Muscle layer of colon (tissue), 2 donors: ENCODE measurements around the gene XIST.
"Not testable (repeated sequence)": the region's sequence is repeated elsewhere in the genome, so short reads cannot be mapped to it uniquely, and the experiment has no call there.

ENCODE experiments used
- H3K27ac ChIP-seq: one replicate; pipeline ENCODE4 v1.7.0; 2013; ENCODE audit warnings: low read depth, mild to moderate bottlenecking, low read length, moderate library complexity
- H3K27me3 ChIP-seq, 2 donors: one replicate each; pipeline ENCODE4 v1.7.0; 2013; ENCODE audit warnings: low read length in 2 of 2, mild to moderate bottlenecking in 2 of 2; ENCODE audit not compliant: insufficient read depth in 2 of 2, control insufficient read depth in 1 of 2
- H3K36me3 ChIP-seq: one replicate; pipeline ENCODE4 v1.7.0; 2013; ENCODE audit warnings: mild to moderate bottlenecking, low read length; ENCODE audit not compliant: insufficient read depth
- H3K4me1 ChIP-seq: one replicate; pipeline ENCODE4 v1.7.0; 2013; ENCODE audit warnings: mild to moderate bottlenecking, low read length; ENCODE audit not compliant: insufficient read depth
- H3K4me3 ChIP-seq, 2 donors: one replicate each; pipeline ENCODE4 v1.7.0; 2013; ENCODE audit warnings: low read length in 2 of 2, low read depth in 1 of 2, mild to moderate bottlenecking in 1 of 2, moderate library complexity in 1 of 2
- H3K9ac ChIP-seq: one replicate; pipeline ENCODE4 v1.7.0; 2013; ENCODE audit warnings: low read length
- H3K9me3 ChIP-seq: one replicate; pipeline ENCODE4 v1.7.0; 2013; ENCODE audit warnings: mild to moderate bottlenecking, low read length
- donor health status: abdominal sarcoma.
- donor health status: Adenocarcinoma of cecum.

XIST gene

DNA sequence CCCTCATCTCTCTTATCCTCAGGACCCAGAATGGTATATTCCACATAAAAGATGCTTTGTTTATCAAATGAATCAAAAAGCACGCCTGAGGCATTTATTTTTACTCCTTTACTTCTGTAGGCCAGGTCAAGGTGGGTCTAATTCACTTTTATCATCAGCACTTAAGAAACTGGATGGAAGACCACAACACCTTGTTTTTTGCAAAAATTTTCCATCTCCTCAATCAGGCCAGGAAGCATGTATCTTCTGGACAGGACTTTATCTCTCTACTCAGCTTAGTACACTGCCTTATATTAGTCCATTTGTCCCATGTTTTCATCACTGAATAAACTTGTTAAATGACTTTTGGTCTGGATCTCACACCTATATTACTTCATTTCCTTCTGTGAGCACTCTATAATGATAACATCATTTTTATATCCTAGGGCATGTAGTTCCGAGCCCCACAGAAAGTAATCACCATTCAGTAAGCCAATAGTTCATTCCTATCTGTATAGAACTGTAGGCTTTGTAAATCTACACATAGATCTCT lies 29.0 kb downstream of the XIST start:
- Histone ChIP-seq H3K9me3 (no peaks in the 10 kb centered on the region), H3K27ac (no peak overlapping the region), H3K4me3 (no peak overlapping the region), H3K4me1 (no peaks in the 10 kb centered on the region), H3K36me3 (peaks cover 33% of the 10 kb centered on the region), H3K27me3 (no peaks in the 10 kb centered on the region), H3K9ac (no peak overlapping the region)

DNA sequence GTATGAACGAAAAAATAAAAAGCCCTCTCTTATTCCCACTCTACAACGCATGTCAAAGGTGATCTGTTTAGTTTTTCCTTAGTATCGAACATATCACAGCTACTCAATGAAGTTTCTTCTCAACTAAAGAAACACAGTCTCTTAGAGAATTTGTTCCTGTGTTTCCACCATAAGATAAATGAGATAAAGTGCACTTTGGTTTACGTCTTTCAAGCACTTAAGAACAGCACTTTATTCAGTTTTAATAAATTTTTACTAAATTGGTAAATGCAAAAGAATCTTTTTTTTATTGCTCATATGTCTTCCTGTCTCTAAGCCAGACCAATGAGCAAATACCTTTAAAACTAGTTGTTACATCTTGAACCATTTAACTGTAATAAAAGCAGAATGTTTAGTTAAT lies 29.7 kb downstream of the XIST start:
- H3K9ac ChIP-seq: no peak overlapping the region
- H3K4me3 ChIP-seq: no peak overlapping the region
- no peaks in the 10 kb centered on the region for H3K9me3 ChIP-seq
- H3K4me1 ChIP-seq: no peaks in the 10 kb centered on the region
- H3K27me3 ChIP-seq: no peaks in the 10 kb centered on the region
- H3K27ac ChIP-seq: no peak overlapping the region
- H3K36me3 ChIP-seq: peaks cover 29% of the 10 kb centered on the region

- Histone ChIP-seq H3K27ac (no peak overlapping the region), H3K36me3 (peaks cover 22% of the 10 kb centered on the region), H3K27me3 (no peaks in the 10 kb centered on the region), H3K4me3 (no peak overlapping the region), H3K4me1 (no peaks in the 10 kb centered on the region), H3K9me3 (no peaks in the 10 kb centered on the region), H3K9ac (no peak overlapping the region)
Observed at GRCh38 chrX:73821921-73822559, 30.5 kb downstream of the XIST start.

DNA sequence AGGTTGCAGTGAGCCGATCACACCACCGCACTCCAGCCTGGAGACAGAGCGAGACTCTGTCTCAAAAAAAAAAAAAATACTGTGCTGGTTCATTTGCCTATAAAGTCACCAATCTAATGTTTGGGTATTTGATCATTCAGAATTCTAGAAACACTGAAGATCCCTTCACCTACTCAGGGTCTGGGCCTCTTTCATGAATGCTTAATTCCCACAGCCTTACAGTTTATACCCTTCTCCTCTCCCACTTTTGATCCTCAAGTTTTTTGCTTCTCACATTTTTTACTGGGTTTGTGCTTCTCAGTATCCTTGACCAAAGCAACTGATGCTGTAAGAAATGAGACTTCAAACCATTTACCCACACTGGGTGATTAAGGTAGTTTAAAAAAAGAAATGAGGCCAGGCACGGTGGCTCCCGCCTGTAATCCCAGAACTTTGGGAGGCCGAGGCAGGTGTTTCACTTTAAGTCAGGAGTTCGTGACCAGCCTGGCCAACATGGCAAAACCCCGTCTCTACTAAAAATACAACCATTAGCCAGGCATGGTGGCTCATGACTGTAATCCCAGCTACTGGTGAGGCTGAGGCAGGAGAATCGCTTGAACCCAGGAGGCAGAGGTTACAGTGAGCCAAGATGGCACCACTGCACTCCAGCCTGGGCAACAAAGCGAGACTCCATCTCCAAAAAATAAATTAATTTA lies 32.5 kb downstream of the XIST start:
- not testable (repeated sequence) for H3K27me3 ChIP-seq, H3K4me3 ChIP-seq, H3K27ac ChIP-seq, H3K4me1 ChIP-seq, H3K36me3 ChIP-seq, H3K9me3 ChIP-seq, H3K9ac ChIP-seq

- Histone ChIP-seq H3K27ac (no peak overlapping the region), H3K4me3 (no peak overlapping the region), H3K9me3 (no peaks in the 10 kb centered on the region), H3K36me3 (peaks cover 6% of the 10 kb centered on the region), H3K27me3 (no peaks in the 10 kb centered on the region), H3K4me1 (no peaks in the 10 kb centered on the region), H3K9ac (no peak overlapping the region)
Observed at GRCh38 chrX:73818200-73819116, 34.1 kb downstream of the XIST start.

DNA sequence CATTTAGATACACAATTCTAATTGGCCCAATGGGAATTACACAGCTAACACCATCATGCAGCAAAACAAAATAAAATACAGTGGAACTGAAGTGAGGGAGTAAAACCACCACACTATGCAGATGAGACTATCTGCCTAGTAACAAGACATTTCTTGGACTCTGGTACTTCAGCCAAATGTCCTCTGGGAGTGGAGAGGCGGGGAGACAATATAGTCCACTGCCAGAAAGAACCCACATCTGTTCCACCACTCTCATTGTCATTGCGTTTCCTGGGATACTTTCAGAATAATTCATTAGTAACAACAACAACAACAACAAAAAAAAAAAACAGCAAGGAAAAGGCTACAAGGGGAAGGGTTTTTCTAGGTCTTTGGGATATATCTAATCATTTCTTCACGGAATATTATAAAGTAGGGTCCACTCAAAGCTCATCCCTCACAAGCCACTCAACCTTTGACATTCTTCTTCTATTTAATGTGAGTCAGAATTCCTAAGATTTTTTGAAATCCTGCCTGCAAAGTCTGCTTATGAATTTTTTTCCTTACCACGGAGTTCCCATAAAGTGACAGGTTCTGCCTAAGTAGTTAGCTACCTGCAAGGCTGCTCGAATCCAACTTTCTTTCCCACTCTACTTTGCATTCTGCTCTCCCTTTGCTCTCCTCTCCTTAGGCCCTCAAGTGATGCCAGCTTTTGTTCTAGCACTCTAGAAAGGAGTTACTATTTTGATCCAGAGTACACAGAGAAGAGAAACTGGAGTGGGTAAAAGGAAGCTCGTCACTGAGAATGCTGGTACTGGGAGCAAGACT lies 34.9 kb downstream of the XIST start:
- Histone ChIP-seq H3K4me3 (no peak overlapping the region), H3K9me3 (no peaks in the 10 kb centered on the region), H3K4me1 (no peaks in the 10 kb centered on the region), H3K27me3 (no peaks in the 10 kb centered on the region), H3K9ac (no peak overlapping the region), H3K27ac (no peak overlapping the region), H3K36me3 (peaks cover 4% of the 10 kb centered on the region)

DNA sequence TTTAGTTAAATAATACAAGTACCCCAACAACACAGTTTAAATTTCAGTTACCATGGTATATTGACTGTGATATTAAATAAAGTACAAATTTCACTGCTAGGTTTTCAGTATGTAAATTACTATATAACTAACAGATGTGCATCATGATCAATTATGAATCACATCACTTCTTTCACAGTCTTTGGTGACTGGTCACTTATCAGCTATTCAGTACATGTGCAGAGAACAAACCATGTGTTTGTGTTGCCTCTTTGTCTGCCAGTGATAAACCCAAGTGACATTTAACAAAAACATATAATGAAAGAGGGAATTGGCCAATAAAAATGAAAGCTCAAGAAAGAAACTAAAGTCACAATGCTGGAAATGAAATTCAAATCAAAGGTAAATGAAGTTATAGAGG lies 40.3 kb downstream of the XIST start:
- H3K9me3 ChIP-seq: no peaks in the 10 kb centered on the region
- no peak overlapping the region for H3K27ac ChIP-seq
- no peaks in the 10 kb centered on the region for H3K36me3 ChIP-seq
- no peaks in the 10 kb centered on the region for H3K27me3 ChIP-seq
- no peak overlapping the region for H3K4me3 ChIP-seq
- H3K4me1 ChIP-seq: no peaks in the 10 kb centered on the region
- no peak overlapping the region for H3K9ac ChIP-seq

GRCh38 chrX:73804109-73804508 lies 48.4 kb downstream of the XIST start:
- H3K9me3 ChIP-seq, H3K4me1 ChIP-seq, H3K4me3 ChIP-seq, H3K36me3 ChIP-seq, H3K9ac ChIP-seq, H3K27me3 ChIP-seq, H3K27ac ChIP-seq: not testable (repeated sequence)

DNA sequence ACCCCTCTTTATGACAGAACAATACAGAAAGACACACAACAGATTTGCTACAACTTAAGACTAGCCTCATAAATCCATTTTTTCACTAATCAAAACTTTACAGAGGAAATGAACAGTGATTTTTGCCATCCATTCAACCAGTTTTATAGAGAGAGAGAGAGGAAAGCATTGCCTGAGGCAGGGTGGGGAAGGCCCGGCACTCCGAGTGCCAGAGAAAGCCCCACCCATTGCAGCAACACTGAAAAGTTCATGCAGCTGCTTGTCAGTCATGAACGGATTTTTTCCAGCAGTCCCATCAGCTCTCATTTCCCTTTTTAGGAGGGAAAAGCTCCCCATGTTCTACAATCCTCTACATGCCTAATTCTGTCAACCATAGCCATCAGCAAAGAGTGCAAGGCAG lies 52.6 kb downstream of the XIST start:
- H3K4me1 ChIP-seq: no peaks in the 10 kb centered on the region
- no peaks in the 10 kb centered on the region for H3K27me3 ChIP-seq
- H3K9me3 ChIP-seq: no peaks in the 10 kb centered on the region
- H3K36me3 ChIP-seq: no peaks in the 10 kb centered on the region
- H3K27ac ChIP-seq: no peak overlapping the region
- no peak overlapping the region for H3K9ac ChIP-seq
- H3K4me3 ChIP-seq: no peak overlapping the region

GRCh38 chrX:73792511-73792910 lies 60.0 kb downstream of the XIST start:
- H3K27ac ChIP-seq, H3K27me3 ChIP-seq, H3K4me3 ChIP-seq, H3K9ac ChIP-seq, H3K9me3 ChIP-seq, H3K36me3 ChIP-seq, H3K4me1 ChIP-seq: not testable (repeated sequence)

GRCh38 chrX:73785493-73785892 lies 67.0 kb downstream of the XIST start:
- no peak overlapping the region for H3K9ac ChIP-seq
- no peaks in the 10 kb centered on the region for H3K4me1 ChIP-seq
- H3K27ac ChIP-seq: no peak overlapping the region
- H3K4me3 ChIP-seq: no peak overlapping the region
- no peaks in the 10 kb centered on the region for H3K27me3 ChIP-seq
- no peaks in the 10 kb centered on the region for H3K36me3 ChIP-seq
- no peaks in the 10 kb centered on the region for H3K9me3 ChIP-seq
